Stimulated activated effector memory CD8-positive, alpha-beta T cell treated with anti-CD3 and anti-CD28 coated beads, Interleukin-12 subunit alpha, Interleukin-12 subunit beta, amount 100 ng/mL, for 72 hours (primary cell): ENCODE results near the gene USP6NL.
A peak's percentile ranks its signal among the peaks of the same experiment; 100 is the strongest.

Experiments used
- ATAC-seq: fragments of 150-1000 bp; cut with Tn5 transposase; 2 replicates; pipeline ENCODE4 v1.10.0; 2021
- DNase-seq, 2 donors: peaks; one replicate each; pipeline ENCODE4 v3.0.0; 2021 to 2022; ENCODE audit warnings: low spot score in 2 of 2
- H3K27ac Mint-ChIP-seq: one replicate; pipeline ENCODE4 v1.8.0; 2022; ENCODE audit warnings: mild to moderate bottlenecking, mixed read lengths
- H3K36me3 Mint-ChIP-seq: one replicate; pipeline ENCODE4 v1.8.0; 2022; ENCODE audit warnings: mild to moderate bottlenecking, mixed read lengths
- H3K4me1 Mint-ChIP-seq: one replicate; pipeline ENCODE4 v1.8.0; 2022; ENCODE audit warnings: mixed read lengths
- H3K4me3 Mint-ChIP-seq: one replicate; pipeline ENCODE4 v1.8.0; 2022; ENCODE audit warnings: mild to moderate bottlenecking, mixed read lengths
- H3K9me3 Mint-ChIP-seq: one replicate; pipeline ENCODE4 v1.8.0; 2022; ENCODE audit warnings: mixed read lengths

USP6NL gene

DNA sequence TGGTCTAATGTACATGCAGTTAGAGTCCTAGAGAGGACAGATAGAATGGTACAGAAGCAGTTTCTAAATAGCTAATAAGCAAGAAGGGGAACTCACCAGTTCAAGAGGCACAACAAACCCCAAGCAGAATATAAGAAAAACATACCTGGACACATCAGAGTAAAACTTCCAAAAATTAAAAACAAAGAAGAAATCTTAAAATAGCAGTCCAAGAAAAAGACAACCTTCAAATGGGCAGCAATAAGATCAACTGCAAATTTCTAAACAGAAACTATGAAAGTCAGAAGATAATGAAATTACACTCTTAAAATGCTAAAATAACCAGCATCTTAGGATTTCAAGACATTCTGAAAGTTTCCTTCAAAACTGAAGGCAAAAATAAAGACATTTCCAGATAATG is 55.9 kb downstream of the USP6NL start:
- Mint-ChIP-seq H3K9me3 (no peaks in the 10 kb centered on the region), H3K4me1 (peaks cover 15% of the 10 kb centered on the region), H3K4me3 (no peak overlapping the region), H3K27ac (no peak overlapping the region), H3K36me3 (no peaks in the 10 kb centered on the region)
- DNase-seq (no peak), ATAC-seq (no peak)

DNA sequence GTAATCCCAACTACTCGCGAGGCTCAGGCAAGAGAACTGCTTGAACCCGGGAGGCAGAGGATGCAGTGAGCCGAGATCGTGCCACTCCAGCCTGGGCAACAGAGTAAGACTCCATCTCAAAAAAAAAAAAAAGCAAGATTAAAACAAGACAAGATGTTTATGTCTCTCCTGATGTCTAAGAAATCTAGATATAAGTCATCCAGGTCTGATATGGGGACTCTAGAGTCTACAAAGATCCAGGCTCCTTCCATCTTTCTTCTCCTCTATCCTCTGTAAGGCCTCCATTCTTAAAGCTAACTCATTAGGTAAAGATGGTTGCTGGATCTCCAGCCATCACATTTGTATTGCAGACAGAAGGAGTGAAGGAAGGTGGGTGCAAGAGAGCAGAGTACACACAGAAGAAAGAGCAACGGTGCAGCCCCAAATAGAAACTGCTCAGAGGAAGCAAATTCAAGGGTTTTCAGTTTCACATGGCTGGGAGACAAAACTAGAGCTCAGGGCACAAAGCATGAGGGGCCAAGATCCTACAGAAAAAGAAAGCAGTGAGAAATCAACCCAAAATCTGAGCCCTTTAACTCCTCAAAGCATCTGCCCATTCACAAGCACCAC is 57.6 kb downstream of the USP6NL start:
- ATAC-seq, result peak; percentile 68
- Mint-ChIP-seq H3K4me1 (peaks cover 15% of the 10 kb centered on the region), H3K9me3 (no peaks in the 10 kb centered on the region), H3K36me3 (no peaks in the 10 kb centered on the region), H3K4me3 (peak overlapping the region; percentile 29), H3K27ac (no peak overlapping the region)
- no peak for DNase-seq

DNA sequence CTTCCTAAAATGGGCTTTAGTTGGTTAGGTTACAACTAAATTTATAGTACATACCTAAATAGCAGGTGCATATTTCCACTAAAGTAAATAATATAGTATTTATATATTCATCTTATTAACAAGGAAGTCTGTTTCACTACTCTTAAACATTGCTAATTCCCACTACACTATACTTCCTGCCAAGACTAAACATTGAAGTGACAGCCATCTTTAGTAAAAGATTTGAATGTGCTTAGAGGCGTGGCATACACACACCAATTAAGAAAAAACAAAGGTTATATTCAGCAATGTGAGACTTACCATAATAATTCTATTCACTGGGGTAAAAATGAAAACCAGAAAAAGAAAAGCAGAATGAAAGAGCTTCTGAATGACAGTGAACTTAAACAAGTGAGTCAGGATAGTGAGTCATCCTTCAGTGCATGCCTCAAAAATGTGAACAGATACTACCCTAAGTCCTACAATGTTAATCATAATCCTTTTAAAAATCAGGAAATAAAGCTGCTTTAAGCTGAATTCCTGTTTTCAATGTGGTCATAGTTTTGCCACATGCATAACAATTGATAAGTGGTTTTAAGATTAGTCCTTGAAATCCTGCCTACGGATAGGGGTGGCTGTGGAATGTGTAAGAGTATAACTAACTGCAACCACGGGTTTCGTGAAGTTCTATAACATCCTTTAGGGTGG is 59.4 kb downstream of the USP6NL start:
- Mint-ChIP-seq H3K9me3 (no peaks in the 10 kb centered on the region), H3K4me1 (peaks cover 15% of the 10 kb centered on the region), H3K27ac (no peak overlapping the region), H3K36me3 (no peaks in the 10 kb centered on the region), H3K4me3 (no peak overlapping the region)
- ATAC-seq (peak; percentile 90), DNase-seq (no peak)

DNA sequence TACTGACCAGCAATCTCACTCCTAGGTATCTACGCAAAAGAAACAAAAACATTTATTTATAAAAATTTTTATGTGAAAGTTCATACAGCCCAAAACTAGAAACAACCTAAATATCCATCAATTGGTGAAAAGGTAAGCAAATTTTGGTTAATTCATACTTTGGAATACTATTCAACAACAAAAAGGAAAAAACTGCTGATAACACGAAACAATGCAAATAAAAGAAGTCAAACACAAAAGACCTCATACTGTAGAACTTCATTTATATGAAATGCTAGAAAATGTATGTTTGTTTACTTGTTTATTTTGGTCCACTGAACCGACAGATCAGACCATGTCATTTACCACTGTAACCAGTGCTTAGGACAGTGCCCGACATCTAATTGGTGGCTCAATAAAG is 60.3 kb downstream of the USP6NL start:
- no peak overlapping the region for H3K4me3 Mint-ChIP-seq
- peaks cover 15% of the 10 kb centered on the region for H3K4me1 Mint-ChIP-seq
- H3K27ac Mint-ChIP-seq, result no peak overlapping the region
- H3K9me3 Mint-ChIP-seq, result no peaks in the 10 kb centered on the region
- ATAC-seq (no peak), DNase-seq (no peak)
- no peaks in the 10 kb centered on the region for H3K36me3 Mint-ChIP-seq

DNA sequence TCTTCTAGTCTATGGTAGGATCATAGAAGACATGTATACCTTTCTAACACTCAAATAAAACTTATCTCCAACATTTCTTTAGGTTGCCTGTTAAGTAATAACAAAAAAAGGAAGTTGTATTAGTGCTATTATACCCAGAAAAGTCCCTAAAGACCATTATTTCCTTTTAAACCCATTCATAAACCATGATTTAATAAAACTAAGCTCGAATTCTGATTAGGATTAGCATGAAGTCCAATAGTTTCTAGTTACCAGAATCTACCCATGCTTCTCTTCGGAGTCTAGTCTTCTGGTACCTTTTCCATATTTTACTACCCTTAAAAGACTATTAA is 62.7 kb downstream of the USP6NL start:
- no peak overlapping the region for H3K4me3 Mint-ChIP-seq
- H3K4me1 Mint-ChIP-seq, result peaks cover 7% of the 10 kb centered on the region
- H3K9me3 Mint-ChIP-seq, result no peaks in the 10 kb centered on the region
- ATAC-seq (no peak), DNase-seq (no peak)
- no peak overlapping the region for H3K27ac Mint-ChIP-seq
- H3K36me3 Mint-ChIP-seq, result no peaks in the 10 kb centered on the region

DNA sequence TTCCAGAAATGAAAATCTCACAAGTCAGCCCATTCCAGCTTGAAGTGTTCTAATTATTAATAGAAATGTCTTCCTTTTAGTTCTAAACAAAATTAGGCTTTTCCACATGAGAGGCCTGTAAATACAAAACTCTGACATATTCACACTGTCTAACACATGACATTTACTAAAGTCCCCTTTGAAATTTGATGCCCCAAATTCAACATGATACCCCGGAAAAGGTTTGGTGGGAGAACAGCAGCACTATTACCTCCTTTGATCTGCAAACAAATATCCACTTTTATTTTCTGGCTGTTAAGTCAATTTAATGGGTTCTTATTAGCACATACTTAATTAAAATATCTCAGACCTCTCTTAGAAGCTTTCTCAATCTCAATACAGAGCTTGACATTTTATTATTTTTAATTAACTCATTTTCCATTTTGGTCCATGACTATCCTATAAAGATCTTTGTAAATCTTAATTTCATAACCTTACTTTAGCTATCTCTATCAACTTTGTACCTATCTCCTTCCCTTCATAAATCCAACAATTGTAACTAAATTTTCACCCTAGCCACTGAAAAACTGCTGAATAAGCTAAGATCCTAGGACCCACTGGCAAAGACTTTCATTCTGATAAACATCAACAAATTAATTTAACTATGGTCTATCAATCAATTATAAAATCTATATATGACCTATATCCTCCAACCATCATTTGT is 63.2 kb downstream of the USP6NL start:
- Mint-ChIP-seq H3K27ac (no peak overlapping the region), H3K36me3 (no peaks in the 10 kb centered on the region), H3K9me3 (no peaks in the 10 kb centered on the region), H3K4me1 (peaks cover 6% of the 10 kb centered on the region), H3K4me3 (no peak overlapping the region)
- DNase-seq, result no peak
- no peak for ATAC-seq

DNA sequence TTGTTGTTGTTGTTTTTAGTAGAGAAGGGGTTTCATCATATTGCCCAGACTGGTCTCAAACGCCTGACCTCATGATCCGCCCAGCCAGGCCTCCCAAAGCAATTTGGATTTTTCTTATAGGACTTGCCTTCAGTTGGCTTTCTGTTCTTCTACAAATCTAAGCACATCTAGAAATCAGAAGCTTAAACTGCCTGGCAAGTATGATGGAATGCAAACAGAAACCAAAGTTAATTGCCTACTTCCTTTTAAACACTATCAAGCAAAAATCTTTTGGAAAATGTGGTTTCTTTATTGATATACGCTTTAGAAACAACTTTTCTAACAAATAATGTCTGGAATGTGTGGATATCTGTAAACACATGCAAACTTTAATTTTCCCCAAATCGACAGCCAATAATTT is 64.9 kb downstream of the USP6NL start:
- no peak for ATAC-seq
- no peak for DNase-seq
- no peaks in the 10 kb centered on the region for H3K4me1 Mint-ChIP-seq
- no peaks in the 10 kb centered on the region for H3K36me3 Mint-ChIP-seq
- no peaks in the 10 kb centered on the region for H3K9me3 Mint-ChIP-seq
- H3K27ac Mint-ChIP-seq, result no peak overlapping the region
- no peak overlapping the region for H3K4me3 Mint-ChIP-seq

DNA sequence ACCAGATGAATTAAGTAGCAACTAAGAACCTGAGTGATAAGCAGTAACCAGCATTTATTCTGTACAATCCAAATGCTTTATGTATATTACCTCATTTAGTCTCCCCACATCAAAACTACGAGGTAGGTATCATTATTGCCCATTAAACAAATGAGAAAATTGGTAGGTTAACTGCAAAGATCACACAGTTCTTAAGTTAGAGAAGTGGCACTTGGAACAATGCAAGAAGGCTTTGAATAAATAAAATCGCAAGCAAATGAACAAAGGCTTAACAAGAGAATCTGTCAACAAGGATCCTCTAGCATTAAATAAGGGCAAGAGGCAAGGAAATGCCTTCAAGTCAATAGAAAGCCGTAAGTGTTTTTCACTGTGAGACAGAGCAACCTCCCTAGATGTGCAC is 70.2 kb downstream of the USP6NL start:
- Mint-ChIP-seq H3K27ac (no peak overlapping the region), H3K36me3 (no peaks in the 10 kb centered on the region), H3K4me3 (no peak overlapping the region), H3K4me1 (peaks cover 6% of the 10 kb centered on the region), H3K9me3 (no peaks in the 10 kb centered on the region)
- ATAC-seq (no peak), DNase-seq (no peak)

DNA sequence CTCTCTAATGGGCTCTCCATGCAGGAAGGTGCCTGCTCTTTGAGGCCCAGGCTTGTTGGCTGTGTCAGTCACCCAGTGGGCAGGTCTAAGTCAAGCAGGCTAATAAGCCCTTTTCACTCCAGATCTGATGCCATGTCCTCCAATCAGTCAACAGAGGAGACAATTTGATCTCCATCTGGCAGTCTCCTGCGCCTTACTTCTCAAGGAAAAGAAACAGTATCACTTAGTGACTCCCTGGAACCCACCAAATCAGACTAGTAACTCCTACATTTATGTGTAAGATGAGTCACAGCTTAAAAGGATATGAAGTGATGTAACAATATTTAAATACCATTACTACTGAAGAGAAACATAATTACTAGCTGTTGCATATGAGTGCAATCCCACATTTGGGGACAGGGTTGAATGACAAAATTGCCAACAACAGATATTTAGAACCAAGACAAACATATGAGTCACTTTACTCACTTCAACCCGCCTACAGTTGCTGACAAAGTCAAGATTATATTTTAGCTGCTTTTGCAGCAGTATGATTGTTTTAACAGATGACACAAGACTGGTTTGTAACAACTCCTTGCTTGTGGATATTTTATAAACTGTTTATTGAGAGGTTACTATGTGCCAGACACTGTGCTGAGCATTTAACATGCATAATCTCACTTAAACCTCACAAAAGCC is 72.1 kb downstream of the USP6NL start:
- peaks cover 6% of the 10 kb centered on the region for H3K4me1 Mint-ChIP-seq
- DNase-seq, result no peak
- no peaks in the 10 kb centered on the region for H3K36me3 Mint-ChIP-seq
- no peak overlapping the region for H3K27ac Mint-ChIP-seq
- peak; percentile 91 for ATAC-seq
- no peaks in the 10 kb centered on the region for H3K9me3 Mint-ChIP-seq
- no peak overlapping the region for H3K4me3 Mint-ChIP-seq

DNA sequence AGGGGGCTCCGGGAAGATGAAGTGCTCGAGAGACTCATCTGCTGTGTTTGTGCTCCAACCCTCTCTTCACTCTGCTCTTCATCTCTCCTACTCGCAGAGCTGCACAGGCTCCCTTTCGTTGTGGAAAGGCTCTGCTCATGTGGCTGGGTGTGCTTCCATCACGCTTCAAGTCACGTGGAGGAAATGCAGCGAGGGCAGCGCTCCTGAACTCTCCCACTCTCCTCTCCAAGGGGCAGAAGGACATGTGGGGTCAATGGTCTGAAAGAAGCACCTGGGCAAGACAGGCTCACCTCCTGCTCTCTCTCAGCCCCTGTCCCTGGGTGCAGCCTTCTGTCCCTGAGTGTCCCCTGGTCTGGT is 72.6 kb downstream of the USP6NL start:
- no peak overlapping the region for H3K27ac Mint-ChIP-seq
- H3K9me3 Mint-ChIP-seq, result no peaks in the 10 kb centered on the region
- H3K4me3 Mint-ChIP-seq, result no peak overlapping the region
- no peak for DNase-seq
- no peak for ATAC-seq
- H3K4me1 Mint-ChIP-seq, result peaks cover 6% of the 10 kb centered on the region
- H3K36me3 Mint-ChIP-seq, result no peaks in the 10 kb centered on the region

DNA sequence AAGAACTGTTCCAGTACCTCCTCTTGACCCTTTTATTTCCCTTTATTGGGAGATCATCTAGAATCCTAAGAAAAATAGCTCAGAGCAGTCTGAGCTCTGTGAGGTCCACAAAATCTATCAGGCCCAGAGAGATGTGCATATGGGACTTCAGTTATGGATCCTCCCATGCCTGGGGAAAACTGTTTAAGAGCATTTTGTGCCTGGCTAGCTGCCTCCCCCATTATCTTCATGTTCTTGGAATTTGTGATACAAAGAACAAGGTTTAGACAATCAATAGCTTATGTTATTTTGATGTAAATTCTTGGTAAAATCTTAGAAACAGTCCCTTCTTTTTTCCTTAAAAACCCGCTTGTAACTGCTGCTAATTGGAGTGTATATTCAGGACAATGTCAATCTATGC is 75.2 kb downstream of the USP6NL start:
- DNase-seq, result no peak

DNA sequence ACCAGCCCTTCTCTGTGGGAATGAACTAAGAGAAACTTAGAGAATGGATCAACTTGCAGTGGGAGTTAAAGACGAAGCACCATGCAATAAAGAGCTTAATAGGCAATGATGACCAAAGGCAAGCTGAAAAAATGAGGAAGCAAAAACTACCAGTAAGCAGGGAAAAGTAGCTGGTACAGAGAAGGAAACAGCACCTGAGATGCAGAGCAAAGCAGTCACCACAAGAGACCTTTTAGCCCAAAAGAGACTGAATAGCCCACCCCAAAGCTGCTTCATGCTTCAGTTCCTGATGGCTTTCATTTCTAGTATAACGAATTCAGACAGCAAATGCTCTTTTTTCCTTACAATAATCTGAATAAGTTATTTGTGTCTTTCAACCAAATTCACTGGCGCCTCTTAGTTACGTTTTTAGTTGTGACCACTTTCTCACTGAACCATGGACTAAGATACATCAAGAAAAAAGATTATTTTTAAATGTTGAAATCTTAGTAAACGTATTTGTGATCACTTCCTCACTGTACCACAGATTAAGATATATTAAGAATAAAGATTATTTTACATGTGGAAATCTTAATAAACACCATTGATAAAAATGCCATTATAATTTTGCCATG is 76.0 kb downstream of the USP6NL start:
- H3K27ac Mint-ChIP-seq, result no peak overlapping the region
- no peak for ATAC-seq
- no peak overlapping the region for H3K4me3 Mint-ChIP-seq
- DNase-seq, result no peak
- peaks cover 6% of the 10 kb centered on the region for H3K4me1 Mint-ChIP-seq
- no peaks in the 10 kb centered on the region for H3K9me3 Mint-ChIP-seq
- H3K36me3 Mint-ChIP-seq, result no peaks in the 10 kb centered on the region

More for the DNA sequence above, 75.2 kb downstream of the USP6NL start:
- H3K9me3 Mint-ChIP-seq, result no peaks in the 10 kb centered on the region
- ATAC-seq, result no peak
- no peak overlapping the region for H3K4me3 Mint-ChIP-seq
- peaks cover 6% of the 10 kb centered on the region for H3K4me1 Mint-ChIP-seq
- H3K27ac Mint-ChIP-seq, result no peak overlapping the region
- H3K36me3 Mint-ChIP-seq, result no peaks in the 10 kb centered on the region

DNA sequence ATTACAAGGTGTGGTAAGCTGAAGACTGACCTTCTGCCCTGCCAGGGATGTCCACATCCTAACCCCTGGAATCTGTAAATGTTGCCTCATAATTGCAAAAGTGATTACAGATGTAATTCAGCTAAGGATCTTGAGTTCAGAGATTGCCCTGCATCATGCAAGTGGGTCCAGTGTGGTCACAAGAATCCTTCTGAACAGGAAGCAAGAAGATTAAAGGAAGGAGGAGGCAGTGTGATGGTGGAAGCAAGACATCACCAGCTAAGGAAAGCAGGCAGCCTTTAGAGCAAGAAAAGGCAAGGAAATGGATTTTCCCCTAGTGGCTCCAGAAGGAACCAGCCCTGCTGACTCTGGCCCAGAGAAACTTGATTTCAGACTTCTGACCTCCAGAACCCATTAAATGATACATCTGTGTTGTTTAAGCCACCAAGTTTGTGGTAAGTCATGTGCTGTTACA is 78.1 kb downstream of the USP6NL start:
- ATAC-seq (no peak), DNase-seq (no peak)
- no peak overlapping the region for H3K27ac Mint-ChIP-seq
- no peaks in the 10 kb centered on the region for H3K36me3 Mint-ChIP-seq
- no peaks in the 10 kb centered on the region for H3K4me1 Mint-ChIP-seq
- H3K4me3 Mint-ChIP-seq, result no peak overlapping the region
- no peaks in the 10 kb centered on the region for H3K9me3 Mint-ChIP-seq

DNA sequence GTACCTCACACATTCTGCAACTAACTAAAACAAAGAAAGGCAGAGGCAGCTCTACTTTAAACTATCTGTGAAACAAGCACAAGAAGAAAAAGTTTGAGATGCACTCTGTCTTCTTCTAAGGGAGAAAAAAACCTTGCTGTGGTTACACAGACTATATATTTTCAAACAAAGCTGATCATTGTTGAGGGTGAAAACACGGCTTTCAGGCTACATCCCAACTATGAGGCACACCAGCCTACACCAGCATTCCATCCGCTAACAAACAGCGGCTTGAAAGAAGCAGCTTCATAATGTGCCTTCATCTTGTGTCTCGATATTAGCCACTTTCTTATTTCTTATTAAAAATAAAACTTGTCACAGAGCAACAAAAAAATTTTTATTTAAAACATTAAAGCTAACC is 79.1 kb downstream of the USP6NL start:
- H3K4me3 Mint-ChIP-seq, result no peak overlapping the region
- peaks cover under 1% of the 10 kb centered on the region for H3K4me1 Mint-ChIP-seq

DNA sequence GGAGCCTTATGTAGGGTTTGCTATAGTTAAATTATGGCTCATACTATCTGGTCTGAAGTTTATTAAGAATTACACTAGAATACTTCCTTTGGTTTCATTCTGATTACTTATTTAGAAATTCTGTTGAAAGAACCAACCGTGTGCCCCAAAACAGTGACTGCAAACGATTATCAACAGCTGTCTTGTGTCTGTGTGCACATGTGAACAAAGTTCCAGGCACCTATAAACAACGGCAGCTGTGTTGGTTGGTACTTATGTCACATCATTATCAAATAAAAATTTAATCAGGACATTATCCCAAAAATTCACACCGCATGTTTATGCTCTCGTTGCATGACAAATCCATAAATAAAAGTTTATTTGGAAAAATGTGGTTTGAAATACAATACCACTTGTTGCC is 80.6 kb downstream of the USP6NL start:
- no peak for ATAC-seq
- no peak for DNase-seq
- H3K4me3 Mint-ChIP-seq, result no peak overlapping the region
- H3K4me1 Mint-ChIP-seq, result peaks cover 6% of the 10 kb centered on the region
- H3K9me3 Mint-ChIP-seq, result no peaks in the 10 kb centered on the region
- H3K27ac Mint-ChIP-seq, result no peak overlapping the region
- no peaks in the 10 kb centered on the region for H3K36me3 Mint-ChIP-seq

More for the DNA sequence above, 79.1 kb downstream of the USP6NL start:
- no peak for DNase-seq
- H3K9me3 Mint-ChIP-seq, result no peaks in the 10 kb centered on the region
- H3K27ac Mint-ChIP-seq, result no peak overlapping the region
- ATAC-seq, result no peak
- H3K36me3 Mint-ChIP-seq, result no peaks in the 10 kb centered on the region
